HFF-Myc (cell line): ENCODE measurements around the gene TXNDC2.
"Not testable (repeated sequence)": the region's sequence is repeated elsewhere in the genome, so short reads cannot be mapped to it uniquely, and the experiment has no call there.

ENCODE experiments used
- DNase-seq: peaks from one replicate; pipeline ENCODE4 v3.0.0-alpha.2; 2011; ENCODE audit warnings: low read depth; ENCODE audit errors: extremely low read depth
- H3K4me3 ChIP-seq: replicated peaks from 2 replicates; pipeline ENCODE4 v1.5.1; 2011; ENCODE audit warnings: low read depth, mild to moderate bottlenecking, control low read depth, low read length
- TF ChIP-seq, protein P1 (sequence below): IDR thresholded peaks from 2 replicates; pipeline ENCODE4 v1.5.1; 2012; ENCODE audit warnings: mild to moderate bottlenecking, low read depth, low read length, control low read depth; ENCODE audit errors: missing control alignments

TXNDC2 gene

DNA sequence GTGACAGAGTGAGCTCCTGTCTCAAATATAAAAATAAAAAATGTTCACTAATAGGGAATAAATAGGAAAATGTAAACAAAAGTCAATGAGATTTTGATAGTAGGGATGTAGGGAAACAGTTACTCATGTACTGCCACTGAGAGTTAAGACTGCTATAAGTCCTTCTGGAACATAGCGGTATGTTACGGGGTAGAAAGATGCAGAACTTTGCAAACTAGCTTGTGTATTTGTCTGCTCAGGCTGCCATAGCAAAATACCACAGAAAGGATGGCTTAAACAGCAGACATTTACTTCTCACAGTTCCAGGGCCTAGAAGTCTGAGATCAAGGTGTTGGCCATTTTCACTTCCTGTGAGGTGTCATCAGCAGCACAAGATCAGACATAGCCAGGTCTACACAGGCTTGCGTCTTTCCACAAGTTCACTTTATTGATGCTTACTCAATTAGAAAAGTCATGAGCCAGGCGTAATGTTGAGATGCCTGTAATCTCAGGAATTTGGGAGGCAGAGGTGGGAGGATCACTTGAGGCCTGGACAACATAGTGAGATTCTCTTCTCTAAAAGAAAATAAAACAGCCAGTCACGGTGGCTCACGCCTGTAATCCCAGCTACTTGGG, 8.8 kb downstream of the TXNDC2 start:
- no peak for DNase-seq
- TF ChIP-seq, protein P1, sequence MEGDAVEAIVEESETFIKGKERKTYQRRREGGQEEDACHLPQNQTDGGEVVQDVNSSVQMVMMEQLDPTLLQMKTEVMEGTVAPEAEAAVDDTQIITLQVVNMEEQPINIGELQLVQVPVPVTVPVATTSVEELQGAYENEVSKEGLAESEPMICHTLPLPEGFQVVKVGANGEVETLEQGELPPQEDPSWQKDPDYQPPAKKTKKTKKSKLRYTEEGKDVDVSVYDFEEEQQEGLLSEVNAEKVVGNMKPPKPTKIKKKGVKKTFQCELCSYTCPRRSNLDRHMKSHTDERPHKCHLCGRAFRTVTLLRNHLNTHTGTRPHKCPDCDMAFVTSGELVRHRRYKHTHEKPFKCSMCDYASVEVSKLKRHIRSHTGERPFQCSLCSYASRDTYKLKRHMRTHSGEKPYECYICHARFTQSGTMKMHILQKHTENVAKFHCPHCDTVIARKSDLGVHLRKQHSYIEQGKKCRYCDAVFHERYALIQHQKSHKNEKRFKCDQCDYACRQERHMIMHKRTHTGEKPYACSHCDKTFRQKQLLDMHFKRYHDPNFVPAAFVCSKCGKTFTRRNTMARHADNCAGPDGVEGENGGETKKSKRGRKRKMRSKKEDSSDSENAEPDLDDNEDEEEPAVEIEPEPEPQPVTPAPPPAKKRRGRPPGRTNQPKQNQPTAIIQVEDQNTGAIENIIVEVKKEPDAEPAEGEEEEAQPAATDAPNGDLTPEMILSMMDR, result no peak
- no peak overlapping the region for H3K4me3 ChIP-seq

DNA sequence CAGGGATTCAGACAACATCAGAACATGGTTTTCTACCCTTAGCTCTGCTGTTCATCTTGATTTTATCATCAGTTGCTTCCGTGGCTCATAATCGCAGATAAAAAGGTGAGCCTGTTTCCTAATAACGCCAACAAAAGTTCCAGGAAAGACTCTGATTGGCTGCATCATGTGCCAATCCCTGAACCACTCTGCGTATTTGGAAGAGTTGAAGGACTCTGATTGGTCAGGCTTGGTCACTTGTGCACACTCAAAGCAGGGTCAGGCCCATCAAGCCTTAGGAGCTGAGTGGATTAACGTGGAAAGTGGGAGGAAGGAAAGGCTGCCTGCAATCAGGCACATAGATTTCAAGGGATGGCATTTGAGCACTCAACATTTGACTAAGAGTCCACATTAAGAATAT, 11.4 kb downstream of the TXNDC2 start:
- TF ChIP-seq, protein P1, result no peak
- DNase-seq, result no peak
- H3K4me3 ChIP-seq, result no peak overlapping the region

DNA sequence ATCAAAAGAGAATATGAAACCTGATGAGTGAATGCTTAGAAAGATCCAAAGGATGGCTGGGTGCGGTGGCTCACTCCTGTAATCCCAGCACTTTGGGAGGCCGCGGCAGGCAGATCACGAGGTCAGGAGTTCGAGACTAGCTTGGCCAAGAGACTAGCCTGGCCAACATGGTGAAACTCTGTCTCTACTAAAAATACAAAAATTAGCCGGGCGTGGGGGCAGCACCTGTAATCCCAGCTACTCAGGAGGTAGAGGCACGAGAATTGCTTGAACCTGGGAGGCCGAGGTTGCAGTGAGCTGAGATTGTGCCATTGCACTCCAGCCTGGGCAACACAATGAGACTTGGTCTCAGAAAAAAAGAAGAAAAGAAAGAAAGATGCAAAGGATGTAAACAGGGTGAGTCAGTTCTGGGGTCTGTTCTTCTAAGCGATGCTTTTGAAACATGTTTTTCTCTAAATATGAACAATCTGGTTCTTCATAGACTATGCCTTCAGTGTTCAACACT, 12.1 kb downstream of the TXNDC2 start:
- not testable (repeated sequence) for H3K4me3 ChIP-seq, DNase-seq

DNA sequence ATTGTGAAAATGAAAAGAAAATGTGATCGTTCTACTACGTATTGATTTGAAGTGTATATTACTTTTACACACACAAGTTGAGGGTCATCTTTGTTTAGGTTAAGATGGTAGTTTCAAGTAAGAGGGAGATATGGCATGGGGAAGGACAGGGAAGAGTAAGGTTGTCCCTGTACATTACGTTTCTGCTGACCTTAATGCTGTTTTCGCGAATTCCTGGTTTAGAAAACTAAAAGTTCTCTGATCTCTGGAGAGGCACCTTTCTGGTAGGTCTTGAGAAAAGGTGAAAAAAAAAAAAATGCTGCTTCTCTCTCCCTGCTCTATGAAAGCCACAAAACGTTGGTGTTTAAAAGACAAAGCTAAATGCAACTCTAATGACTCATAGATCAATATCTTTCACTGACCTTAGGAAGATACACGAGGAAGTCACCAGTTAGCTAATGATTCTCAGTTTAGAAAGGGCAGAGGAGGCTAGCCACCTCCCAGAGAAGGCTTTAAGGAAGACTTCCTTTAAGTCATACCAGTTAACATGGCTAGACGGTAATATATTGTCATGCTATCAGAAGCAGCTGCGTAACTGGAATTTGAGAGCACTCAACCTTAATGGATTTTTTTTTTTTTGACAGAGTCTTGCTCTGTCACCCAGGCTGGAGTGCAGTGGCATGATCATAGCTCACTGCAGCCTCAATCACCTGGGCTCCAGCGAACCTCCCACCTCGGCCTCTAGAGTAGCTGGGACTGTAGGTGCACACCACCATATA, 13.2 kb downstream of the TXNDC2 start:
- TF ChIP-seq, protein P1, result no peak
- DNase-seq, result no peak

DNA sequence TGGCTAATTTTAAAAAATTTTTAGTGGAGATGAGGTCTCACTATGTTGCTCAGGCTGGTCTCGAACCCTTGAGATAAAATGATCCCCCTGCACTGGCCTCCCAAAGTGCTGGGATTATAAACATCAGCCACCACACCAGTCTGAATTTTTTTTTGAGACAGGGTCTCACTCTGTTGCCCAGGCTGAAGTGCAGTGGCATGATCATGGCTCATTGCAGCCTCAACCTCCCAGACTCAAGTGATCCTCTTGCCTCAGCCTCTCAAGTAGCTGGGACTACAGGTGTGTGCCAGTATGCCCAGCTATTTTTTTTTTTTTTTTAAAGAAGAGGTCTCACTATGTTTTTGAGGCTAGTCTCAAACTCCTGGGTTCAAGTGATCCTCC, 13.8 kb downstream of the TXNDC2 start:
- DNase-seq, H3K4me3 ChIP-seq: not testable (repeated sequence)

More for the DNA sequence above, 13.2 kb downstream of the TXNDC2 start:
- H3K4me3 ChIP-seq, result no peak overlapping the region

DNA sequence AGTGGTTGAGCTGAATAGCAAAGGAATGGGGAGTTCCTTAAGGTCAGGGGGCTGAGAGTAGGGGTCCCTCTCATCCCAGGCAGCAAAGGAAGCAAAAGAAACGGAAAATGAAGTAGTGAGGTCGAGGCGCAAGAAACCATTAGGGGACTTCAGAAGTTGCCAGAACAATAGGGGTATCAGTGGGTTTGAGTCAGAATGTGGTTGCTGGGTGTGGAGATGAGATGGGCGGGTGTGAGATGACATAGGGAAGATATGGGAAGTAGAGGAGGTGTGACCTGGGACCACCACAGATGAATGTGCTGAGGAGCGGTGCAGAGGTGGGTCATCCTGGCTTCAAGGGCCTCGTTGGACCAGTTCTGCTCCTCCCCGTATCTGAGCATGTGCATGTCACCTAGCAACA, 14.9 kb downstream of the TXNDC2 start:
- TF ChIP-seq, protein P1, result no peak
- H3K4me3 ChIP-seq, result no peak overlapping the region
- DNase-seq, result no peak

DNA sequence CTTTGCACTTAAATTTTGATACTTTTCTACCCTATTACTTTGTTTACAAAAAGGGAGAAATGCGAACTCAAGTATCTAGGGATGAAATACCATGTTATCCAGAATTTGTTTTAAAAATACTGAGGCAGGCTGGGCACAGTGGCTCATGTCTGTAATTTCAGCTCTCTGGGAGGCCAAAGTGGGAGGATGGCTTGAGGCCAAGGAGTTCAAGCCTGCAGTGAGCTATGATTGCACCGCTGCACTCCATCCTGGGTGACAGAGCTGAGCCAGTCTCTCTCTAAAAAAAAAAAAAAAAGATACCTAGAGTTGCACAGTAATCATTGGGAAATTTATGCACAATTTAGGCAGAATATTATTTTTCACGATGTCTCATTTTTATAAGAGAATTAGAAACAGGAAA, 15.6 kb downstream of the TXNDC2 start:
- TF ChIP-seq, protein P1, result no peak
- DNase-seq, result no peak
- no peak overlapping the region for H3K4me3 ChIP-seq

DNA sequence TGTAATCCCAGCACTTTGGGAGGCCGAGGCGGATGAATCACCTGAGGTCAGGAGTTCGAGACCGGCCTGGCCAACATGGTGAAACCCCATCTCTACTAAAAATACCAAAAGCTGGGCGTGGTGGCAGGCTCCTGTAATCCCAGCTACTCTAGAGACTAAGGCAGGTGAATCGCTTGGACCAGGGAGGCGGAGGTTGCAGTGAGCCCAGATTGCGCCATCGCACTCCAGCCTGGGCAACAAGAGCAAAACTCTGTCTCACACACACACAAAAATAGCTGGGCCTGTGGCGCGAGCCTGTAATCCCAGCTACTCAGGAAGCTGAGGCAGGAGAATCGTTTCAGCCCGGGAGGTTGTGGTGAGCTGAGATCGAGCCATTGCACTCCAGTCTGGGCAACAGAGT, 16.5 kb downstream of the TXNDC2 start:
- DNase-seq, result not testable (repeated sequence)

More for the DNA sequence above, 16.5 kb downstream of the TXNDC2 start:
- not testable (repeated sequence) for H3K4me3 ChIP-seq
